ENCODE data around the gene TSHB.

The TSHB gene

GRCh38 chr1:115078708-115079107 is 49.1 kb downstream of the TSHB start:
- Histone ChIP-seq H3K36me3 (ENCODE audit: control insufficient read depth in 5 of 5, insufficient read depth in 5 of 5, low read length in 5 of 5) (no peaks in the 10 kb centered on the region), H3K4me3 (ENCODE audit: low read depth in 1 of 5, low read length in 5 of 5) (no peak overlapping the region), H3K27me3 (ENCODE audit: control insufficient read depth in 5 of 5, insufficient read depth in 4 of 5, low read length in 5 of 5) (peaks cover 0 to 4% (median 2%) of the 10 kb centered on the region in 5 donors), H3K4me1 (ENCODE audit: control insufficient read depth in 5 of 5, insufficient read depth in 5 of 5, low read length in 5 of 5) (peaks cover 0 to 8% (median 0%) of the 10 kb centered on the region in 5 donors), H3K27ac (ENCODE audit: low read depth, low read length) (no peak overlapping the region), H3K9me3 (ENCODE audit: control insufficient read depth in 5 of 5, low read length in 5 of 5) (no peaks in the 10 kb centered on the region), H3K9ac (ENCODE audit: low read length in 5 of 5) (no peak overlapping the region)

DNA sequence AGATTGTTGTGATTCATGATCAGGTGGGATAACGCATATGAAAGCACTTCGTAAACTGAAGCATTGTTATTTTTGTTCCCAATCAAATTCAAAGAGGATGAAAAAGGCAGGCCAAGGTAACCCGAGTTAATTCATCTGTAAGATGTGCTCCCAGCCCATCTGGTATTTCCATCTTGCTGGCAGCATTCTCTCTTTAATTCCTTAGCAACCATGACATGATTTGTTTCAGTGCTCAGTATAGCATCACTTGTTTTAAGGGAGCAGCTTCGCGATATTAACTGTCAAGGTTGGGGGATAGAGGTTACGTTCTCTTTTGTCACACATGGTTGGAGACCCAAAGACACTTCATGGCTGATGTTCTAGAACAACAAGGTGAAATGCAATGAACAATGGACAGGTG is 53.3 kb downstream of the TSHB start:
- Histone ChIP-seq H3K27me3 (ENCODE audit: control insufficient read depth in 5 of 5, insufficient read depth in 4 of 5, low read length in 5 of 5) (no peaks in the 10 kb centered on the region), H3K36me3 (ENCODE audit: control insufficient read depth in 5 of 5, insufficient read depth in 5 of 5, low read length in 5 of 5) (no peaks in the 10 kb centered on the region), H3K9me3 (ENCODE audit: control insufficient read depth in 5 of 5, low read length in 5 of 5) (no peaks in the 10 kb centered on the region), H3K4me1 (ENCODE audit: control insufficient read depth in 5 of 5, insufficient read depth in 5 of 5, low read length in 5 of 5) (peaks cover 0 to 27% (median 0%) of the 10 kb centered on the region in 5 donors), H3K9ac (ENCODE audit: low read length in 5 of 5) (no peak overlapping the region), H3K27ac (ENCODE audit: low read depth, low read length) (no peak overlapping the region), H3K4me3 (ENCODE audit: low read depth in 1 of 5, low read length in 5 of 5) (no peak overlapping the region)

Data from subcutaneous abdominal adipose tissue (tissue), 5 donors.